GM18909 (cell line): ENCODE results near the gene MSH5.
"Not testable (repeated sequence)": the region's sequence is repeated elsewhere in the genome, so short reads cannot be mapped to it uniquely, and the experiment has no call there.

Experiments used
- ATAC-seq: cut with Tn5 transposase; IDR thresholded peaks from one replicate; pipeline ENCODE4 v1.9.1; 2021; ENCODE audit warnings: mild to moderate bottlenecking; ENCODE audit not compliant: unreplicated experiment, poor library complexity

MSH5 gene

DNA sequence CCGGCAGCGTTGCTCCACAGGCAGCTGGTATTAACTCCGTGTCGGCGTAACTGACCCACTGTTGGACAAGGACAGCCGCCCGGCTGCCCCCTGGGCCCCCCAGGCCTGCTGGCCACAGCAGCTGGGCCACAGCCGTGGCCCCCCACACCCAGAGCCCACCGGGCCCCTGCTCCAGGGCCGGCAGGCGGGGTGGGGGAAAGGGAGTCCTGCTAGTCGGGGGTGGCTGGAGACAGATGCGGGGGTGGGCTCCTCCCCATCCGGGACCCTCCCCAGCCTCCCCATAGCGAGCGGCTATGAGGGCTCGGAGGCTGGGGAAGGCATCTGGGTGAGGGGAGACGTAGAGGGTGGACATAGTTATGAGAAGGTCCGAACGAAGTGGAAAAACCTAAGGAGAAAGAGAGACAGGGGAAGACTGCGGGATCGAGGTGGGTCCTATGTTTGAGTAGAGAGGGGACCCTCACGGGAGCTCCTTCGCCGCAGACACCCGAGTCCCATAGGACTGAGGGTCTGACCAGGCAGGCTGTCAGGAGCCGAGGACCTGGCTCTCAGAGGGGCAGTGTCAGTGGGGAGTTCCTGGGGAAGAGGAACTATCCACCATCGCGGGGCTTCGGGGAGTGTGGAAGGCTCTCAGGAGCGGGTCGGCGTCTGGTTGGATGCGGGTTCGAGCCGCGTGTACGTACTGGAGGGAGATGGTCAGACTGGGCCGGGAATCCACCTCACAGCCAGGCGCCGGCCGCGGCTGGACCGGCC is 55.2 kb downstream of the MSH5 start:
- peak; percentile 18 for ATAC-seq

DNA sequence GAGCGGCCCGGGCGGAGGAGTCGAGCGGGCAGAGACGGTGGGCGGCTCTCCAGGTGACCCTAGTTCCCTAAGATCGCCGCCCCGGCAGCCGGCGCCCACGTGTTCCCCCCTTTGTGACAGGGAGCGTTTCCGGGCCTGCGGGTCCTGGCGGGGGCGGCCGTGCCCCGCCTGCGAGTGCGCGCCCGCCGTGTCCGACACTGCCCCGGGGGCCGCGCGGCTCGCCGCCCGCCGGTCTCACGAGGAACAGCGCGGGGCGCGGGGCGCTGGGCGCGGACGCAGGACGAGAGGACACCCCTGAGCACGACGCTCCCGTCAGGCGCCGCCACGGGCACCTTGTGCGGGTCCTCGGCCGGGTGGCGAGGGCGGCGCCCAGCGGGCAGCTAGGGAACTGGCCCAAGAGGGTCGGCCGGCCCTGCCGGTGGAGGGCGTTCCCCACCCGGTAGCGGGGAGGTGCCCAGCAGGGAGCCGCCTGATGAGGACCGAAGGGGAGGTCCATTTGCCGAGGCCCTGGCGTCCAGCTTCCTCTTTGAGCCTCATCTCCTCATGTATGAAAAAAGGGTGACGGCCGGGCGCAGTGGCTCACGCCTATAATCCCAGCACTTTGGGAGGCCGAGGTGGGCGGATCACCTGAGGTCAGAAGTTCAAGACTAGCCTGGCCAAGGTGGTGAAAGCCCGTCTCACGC is 56.0 kb downstream of the MSH5 start, which contains the start of gene VARS1:
TSS of gene VARS1 (minus strand) at position 137 of the 683 bp plus-strand sequence. CDS start 535 bp downstream, outside the sequence.
- ATAC-seq: peak; percentile 74

DNA sequence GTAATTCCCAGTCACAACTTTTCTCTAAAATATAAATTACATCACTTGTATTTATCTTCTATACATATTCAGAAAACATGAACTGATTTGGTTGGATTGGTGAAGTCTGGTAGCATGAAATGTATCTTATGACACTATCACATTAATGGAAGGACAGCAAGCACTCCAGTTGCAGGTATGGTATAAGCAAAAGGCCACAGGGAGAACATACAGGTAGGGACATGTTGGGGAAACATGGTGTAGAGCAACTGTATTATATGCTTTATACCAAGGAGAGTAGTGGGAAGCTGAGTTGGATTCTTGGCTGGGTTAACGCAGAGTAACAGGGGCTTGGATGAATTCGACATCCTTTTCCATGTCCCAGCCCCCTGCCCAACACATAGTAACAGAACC is 57.2 kb downstream of the MSH5 start:
- no peak for ATAC-seq

DNA sequence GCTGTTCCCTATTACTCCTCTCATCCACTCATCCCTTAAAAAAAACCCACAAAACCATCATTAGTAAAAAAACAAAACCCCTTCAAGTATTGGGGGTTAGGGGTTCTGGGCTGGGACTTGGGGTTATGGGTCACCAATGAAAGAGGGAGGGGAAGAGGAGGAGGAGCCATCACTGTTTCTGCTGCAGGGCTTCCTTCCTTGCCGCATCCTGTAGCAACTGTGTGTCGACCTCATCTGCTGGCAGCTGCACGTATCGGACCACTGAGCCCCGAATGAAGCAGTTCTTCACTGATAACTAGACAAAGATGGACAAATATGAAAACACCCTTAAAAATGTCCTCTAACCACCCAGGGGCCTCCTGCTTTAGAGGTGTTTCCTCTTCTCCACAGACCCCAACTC is 57.8 kb downstream of the MSH5 start:
- ATAC-seq: no peak

DNA sequence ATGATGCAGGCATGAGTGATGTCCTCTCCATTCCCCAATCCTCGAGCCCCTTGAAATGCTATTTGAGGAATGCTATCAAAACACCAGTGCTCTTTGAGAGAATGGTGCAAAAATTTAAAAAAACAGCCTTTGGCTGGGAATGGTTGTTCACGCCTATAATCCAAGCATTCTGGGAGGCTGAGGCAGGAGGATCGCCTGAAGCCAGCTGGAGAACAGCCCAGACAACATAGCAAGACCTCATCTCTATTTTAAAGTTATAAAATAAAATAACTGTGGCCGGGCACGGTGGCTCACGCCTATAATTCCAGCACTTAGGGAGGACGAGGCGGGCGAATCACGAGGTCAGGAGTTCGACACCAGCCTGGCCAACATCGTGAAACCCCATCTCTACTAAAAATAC is 60.0 kb downstream of the MSH5 start:
- no peak for ATAC-seq

DNA sequence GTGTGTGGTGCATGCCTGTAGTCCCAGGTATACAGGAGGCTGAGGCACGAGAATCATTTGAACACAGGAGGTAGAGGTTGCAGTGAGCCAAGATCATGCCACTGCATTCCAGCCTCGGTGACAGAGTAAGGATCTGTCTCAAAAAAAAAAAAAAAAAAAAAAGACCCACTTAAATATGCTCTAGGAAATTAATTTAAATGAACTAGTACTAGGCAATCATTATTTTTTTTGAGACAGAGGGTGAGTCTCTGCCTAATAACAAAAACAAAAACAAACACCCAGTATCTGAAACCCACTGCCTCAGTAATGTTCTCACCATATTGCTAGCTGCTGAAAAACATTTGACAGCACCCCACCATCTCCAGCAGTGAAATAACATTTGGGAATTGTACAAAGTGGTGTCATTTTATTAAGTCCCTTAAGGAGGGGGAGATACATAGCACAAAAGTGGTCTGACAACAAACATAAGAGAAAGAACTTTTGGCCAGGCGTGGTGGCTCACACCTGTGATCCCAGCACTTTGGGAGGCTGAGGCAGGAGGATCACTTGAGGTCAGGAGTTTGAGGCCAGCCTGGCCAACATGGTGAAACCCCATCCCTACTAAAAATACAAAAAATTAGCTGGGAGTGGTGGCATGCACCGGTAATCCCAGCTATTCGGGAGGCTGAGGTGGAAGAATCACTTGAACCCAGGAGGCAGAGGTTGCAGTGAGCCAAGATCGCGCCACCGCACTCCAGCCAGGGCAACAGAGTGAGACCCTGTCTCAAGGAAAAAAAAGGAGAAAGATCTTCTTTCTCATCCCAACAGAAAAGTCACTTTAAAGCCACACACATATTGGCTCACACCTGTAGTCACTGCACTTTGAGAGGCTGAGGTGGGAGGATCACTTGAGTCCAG is 61.5 kb downstream of the MSH5 start:
- not testable (repeated sequence) for ATAC-seq

DNA sequence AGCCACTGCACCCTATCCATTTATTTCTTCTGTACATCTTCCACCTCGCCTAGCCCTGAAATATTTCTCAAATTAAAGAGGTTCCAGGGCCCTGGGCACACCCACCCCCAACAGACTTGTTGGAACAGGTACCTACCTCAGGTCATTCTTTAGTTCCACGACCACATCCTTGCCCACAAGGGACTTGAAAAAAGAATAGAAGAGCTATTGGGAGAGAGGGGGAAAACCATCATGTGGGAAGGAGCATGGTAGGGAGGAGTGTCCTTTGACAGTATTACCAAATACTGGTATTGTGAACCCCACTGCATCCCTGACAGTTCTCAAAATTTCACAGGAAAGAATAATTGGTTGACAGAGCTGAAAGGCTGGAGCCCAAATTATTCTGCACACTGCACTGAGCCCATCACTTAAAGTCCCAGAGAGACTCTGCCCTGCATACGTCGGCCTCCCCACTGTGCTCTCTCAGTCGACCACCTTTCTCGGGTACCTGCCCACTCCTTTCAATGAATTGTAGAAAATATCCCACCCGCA is 66.2 kb downstream of the MSH5 start:
- ATAC-seq: no peak

DNA sequence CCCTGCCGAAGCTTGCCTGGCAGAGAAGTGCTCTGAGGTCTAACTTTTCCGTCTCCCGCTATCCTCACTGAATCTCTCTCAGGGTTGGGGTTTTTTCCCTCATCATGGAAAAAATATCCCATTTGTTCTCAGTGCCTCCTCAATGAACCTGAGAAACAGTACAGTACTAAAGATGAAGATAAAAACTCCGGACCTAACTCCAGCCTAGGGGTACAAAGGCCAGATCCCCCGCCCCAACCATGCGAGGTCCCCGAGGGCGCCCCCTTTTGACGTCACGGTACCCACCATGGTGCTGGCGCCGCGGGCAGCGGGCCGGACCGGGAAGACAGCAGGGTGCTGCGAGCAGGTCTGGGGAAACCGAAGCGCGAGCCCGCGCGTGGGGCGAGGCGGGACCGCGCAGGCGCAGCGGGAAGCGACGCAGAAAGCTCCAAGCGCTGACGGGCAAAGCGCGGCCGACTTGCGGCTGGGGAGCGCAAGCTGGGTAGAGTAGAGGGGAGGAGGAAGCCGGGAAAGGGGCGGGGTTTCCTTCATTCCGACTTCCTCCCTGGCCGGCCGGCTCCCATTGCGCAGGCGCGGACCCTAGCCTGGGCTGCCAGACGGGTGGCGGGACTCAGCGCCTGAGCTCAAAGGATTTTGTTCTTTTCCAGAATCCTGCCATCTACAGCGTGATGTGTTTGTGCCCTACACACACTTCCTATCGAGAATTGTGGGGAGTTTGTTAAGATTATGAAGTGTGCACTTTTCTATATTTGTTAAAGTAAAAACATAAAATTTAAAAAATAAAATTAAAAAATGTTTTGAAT is 66.9 kb downstream of the MSH5 start, which contains the start of gene LSM2:
TSS of gene LSM2 (minus strand) at position 497 of the 803 bp plus-strand sequence. CDS start at position 288, 209 bp downstream.
- ATAC-seq: peak; percentile 90

DNA sequence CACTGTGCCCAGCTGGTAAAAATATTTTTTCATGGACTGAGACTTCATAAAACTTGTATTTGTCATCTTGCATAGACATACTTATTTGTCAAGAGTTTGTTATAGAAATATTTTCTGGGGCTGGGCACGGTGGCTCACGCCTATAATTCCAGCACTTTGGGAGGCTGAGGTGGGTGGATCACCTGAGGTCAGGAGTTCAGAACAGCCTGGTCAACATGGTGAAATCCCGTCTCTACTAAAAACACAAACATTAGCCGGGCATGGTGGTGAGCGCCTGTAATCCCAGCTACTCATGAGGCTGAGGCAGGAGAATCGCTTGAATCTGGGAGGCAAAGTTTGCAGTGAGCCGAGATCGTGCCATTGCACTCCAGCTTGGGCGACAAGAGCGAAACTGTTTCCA is 68.8 kb downstream of the MSH5 start:
- not testable (repeated sequence) for ATAC-seq

DNA sequence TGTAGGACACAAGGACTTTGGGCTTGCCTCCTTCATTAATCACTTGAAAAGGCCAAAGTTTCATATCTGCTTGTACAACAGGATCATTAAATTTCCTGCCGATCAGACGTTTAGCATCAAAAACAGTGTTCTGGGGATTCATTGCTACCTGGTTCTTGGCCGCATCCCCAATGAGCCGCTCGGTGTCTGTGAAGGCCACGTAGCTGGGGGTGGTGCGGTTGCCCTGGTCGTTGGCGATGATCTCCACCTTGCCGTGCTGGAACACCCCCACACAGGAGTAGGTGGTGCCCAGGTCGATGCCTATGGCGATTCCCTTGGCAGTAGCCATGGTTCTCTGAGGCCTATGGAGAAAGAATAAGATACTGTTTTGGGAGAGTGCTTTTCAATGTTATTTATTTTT is 71.8 kb downstream of the MSH5 start:
- no peak for ATAC-seq
